NCI-H69 (cell line): ENCODE measurements around the gene ITPRIPL2.

Experiments used
- DNase-seq: peaks from one replicate; lab custom pipeline; 2025; lab: John Stamatoyannopoulos, UW

ITPRIPL2 gene

DNA sequence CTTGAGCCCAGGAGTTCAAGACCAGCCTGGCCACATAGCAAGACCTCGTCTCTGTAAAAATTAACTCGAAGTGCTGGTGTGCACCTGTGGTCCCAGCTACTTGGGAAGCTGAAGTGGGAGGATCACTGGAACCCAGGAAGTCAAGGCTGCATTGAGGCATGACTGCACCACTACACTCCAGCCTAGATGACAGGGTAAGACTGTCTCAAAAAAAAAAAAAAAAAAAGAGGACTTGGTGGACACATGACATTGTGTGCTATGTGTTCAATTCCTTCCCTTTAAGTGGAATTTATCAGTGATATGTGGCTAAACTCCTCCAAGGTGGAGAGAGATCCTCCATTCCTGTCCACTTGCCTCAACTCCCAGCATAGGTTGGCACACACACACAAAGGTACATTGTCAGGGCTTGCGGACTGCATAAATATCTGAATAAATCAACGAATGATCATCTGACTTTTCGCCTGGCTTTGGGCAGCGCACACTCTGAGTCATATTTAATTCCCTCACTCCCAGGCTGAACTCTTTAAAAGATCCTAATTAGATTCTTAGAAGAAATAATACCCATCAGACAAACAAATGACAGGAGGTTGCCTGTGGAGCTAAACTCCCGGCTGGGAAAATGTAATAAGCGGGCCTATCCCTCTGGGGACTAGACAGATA is 29.3 kb downstream of the ITPRIPL2 start:
- peak; percentile 80 for DNase-seq

- DNase-seq, result no peak
Observed at GRCh38 chr16:19143599-19143956, 29.8 kb downstream of the ITPRIPL2 start.

- DNase-seq, result peak; percentile 19
Observed at GRCh38 chr16:19145010-19145409, 31.2 kb downstream of the ITPRIPL2 start.

DNA sequence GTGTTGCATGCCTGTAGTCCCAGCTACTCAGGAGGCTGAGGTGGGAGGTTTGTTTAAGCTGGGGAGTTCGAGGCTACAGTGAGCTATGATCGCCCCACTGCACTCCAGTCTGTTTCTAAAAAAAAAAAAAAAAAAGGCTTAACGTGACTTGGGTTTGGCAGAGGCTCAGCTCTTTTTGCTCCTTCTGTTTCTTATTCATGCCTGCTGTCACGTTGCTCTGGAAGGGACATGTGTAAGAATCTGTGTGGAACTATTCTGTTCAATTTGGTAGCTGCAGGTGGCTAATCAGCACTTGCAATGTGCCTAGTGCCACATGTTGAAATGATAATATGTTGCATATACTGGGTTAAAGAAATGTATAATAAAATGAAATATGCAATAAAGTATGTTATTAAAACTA is 33.4 kb downstream of the ITPRIPL2 start:
- no peak for DNase-seq

GRCh38 chr16:19147627-19148026 is 33.9 kb downstream of the ITPRIPL2 start:
- no peak for DNase-seq

DNA sequence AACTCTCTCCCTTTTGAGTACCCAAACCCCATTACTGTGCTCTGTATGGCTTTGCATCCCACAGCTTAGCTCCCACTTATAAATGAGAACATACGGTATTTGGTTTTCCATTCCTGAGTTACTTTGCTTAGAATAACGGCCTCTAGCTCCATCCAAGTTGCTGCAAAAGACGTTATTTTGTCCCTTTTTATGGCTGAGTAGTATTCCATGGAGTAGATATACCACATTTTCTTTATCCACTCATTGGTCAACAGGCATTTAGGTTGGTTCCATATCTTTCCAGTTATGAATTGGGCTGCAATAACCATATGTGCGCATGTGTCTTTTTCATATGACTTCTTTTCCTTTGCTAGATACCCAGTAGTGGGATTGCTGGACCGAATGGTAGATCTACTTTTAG is 34.4 kb downstream of the ITPRIPL2 start:
- no peak for DNase-seq

- peak; percentile 28 for DNase-seq
Observed at GRCh38 chr16:19151310-19151709, 37.5 kb downstream of the ITPRIPL2 start.

DNA sequence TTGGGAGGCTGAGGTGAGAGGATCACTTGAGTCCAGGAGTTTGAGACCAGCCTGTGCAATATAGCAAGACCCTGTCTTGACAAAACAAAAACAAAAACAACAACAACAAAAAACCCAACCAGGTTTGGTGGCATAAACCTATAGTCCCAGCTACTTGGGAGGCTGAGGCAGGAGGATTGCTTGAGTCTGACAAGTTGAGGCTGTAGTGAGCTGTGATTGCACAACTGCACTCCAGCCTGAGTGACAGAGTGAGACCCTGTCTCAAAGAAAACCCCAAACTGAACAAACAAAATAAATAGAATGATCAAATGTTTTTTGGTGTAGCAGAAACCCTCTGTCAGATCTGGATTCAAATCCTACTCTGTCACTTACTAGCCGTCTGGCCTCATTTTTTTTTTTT is 38.3 kb downstream of the ITPRIPL2 start:
- no peak for DNase-seq

- DNase-seq, result peak; percentile 40
Observed at GRCh38 chr16:19153876-19154275, 40.1 kb downstream of the ITPRIPL2 start.

DNA sequence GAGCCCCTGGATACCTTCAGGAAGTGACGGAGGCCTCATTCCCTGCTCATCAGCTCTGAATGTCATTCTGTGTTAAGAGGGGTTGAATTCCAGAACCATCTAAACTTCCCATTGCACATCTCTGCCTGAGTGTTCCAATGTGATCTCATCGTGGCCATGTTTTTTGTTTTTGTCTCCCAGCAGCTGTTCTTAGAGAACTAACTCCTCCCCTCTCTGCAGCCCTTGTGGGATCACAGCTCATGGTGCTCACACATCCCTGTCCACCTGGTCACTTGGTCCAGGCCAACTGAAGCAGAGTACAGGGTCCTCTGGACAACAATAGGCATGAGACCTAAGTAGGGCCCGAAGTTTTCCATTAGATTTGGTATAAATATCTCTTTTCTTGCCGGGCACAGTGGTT is 48.3 kb downstream of the ITPRIPL2 start:
- no peak for DNase-seq

DNA sequence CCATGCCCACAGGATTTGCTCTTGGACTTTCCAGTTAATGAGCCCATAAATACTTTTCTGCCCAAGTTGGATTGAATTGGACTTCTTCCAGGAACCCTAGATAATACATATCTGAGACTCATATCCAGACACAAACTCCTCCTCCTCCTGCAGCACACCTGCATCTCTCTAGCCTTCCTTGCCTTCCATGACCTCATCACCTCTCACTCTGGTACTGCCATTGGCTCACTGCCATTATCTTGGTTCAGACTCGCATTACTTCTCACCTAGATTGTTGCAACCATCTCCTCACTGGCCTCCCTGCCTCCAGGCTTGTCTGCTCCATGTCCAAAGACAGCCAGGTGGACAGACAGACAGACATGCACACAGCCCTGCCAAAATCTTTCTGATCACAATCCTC is 49.5 kb downstream of the ITPRIPL2 start:
- DNase-seq, result no peak

GRCh38 chr16:19164285-19164684 is 50.5 kb downstream of the ITPRIPL2 start:
- DNase-seq, result no peak

DNA sequence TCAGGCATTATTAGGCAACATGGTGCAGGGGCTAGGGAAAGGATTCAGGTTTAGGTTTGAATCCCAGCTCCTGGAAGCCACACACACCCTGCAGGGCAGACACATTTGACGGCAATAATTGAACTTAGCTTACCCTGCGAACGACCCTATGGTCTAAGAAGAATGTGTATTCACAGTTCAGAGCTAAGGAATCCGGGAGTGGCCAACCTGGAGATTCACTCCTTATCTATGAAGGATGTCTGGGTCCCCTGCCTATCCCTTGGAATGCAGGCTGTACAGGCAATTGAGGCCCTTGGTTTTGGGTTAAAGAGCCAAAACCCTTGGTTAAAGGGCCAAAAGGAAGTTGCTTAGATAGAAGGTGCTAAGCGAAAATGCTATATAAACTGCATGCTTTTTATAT is 51.3 kb downstream of the ITPRIPL2 start:
- no peak for DNase-seq

DNA sequence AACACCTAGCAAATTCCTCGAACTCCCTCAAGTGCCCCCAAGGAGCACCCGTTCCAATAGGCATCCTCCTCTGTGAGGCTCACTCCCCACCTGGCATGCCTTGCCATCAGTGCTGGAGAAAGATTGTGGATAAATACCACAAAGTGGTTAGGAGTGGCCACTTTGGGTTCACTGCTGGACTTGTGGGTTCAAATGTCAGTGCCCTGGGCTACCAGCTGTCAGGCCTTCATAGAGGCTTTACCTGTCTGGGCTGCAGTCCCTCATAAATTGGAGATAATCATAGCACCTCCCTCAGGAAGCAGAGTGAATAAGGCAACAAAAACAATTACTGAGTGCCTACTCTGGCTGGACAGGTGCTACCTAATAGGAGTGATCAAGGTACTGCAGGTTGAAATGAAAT is 52.7 kb downstream of the ITPRIPL2 start:
- DNase-seq, result peak; percentile 75

DNA sequence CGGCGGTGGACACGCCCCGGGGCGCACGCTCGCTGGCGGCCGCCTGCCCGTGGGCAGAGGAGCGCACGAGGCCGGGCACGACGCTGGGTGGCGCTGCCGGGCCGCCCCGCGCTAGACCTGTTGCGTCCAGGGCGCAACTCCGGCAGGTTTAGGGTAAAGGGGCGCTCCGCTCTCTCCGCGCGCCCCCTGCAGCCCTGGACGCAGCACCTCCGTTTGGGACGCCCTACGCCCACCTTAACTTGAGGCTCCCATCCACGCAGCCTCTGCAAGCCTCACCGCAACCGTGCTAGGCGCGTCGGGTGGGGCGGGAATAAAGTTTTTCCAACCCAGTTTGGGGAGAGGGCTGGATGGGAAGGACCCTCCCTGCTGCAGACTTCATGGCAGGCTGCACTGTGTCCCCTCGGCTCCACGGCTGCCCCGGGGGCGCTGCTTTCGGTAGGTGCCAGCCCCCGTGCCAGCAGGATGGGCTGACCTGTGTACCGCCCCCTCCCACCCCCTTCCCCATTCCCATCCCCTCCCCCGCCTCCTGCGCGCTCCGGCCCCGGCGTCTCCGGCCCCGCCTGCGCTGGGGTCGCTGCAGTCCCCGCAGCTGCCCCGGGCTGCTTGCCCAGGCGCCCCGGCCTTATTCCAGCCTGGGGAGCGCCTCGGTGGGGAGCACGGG is 54.1 kb downstream of the ITPRIPL2 start, which contains the start of gene SYT17:
TSS of gene SYT17 (plus strand) at position 531 of the 661 bp plus-strand sequence. CDS start 407 bp downstream, outside the sequence.
- peak; percentile 93 for DNase-seq

DNA sequence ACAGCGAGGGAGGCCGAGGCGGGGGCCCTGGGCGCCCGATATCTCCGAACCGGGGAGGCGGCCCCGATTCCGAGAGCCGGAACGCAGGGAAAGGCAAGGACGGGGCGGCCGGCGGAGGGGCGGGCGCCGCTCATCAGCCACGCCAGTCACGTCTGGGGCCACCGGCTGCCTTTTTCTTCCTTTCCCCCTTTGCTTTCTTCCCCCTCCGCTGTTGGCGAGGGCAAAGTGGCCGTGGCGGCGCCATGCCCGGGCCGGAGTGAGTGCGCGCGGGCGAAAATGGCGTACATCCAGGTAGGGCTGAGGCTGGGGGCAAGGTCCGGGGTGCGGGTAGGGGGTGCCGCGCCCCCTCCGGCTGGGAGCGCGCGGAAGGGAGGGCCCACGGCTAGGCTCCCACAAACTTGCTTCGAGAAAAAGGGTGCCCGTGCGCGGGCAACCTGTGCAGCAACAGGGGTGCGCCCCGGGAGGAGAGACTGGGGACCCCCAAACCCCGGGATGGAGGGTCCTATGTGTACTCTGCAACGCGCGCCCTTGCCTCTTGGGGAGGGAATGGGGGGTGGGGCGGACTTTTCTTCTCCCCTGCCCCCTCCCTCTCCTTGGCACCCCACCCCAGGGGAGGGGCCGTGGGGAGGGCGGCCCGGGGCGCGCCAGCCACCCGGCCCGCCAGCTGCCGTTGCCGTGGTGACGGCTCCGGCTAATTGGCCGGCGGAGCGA is 54.8 kb downstream of the ITPRIPL2 start:
- DNase-seq, result peak; percentile 94

GRCh38 chr16:19169082-19169639 is 55.4 kb downstream of the ITPRIPL2 start:
- peak; percentile 51 for DNase-seq

- DNase-seq, result no peak
Observed at GRCh38 chr16:19170043-19170655, 56.4 kb downstream of the ITPRIPL2 start.
